Spleen (tissue), 7 donors: Measurements from ENCODE around the gene SASH3.

Experiments
- CTCF ChIP-seq, 11 experiments: fragments of 200-600 bp in 7 of 11; fragments of 450-650 bp in 4 of 11; sonication (generic) in 4 of 11; IDR thresholded peaks in 8 of 11; conservative IDR thresholded peaks in 3 of 11; 1 replicate in 7 of 11; 2 replicates in 4 of 11; pipeline versions ENCODE4 v1.4.0 to v1.8.0; 2016 to 2021; ENCODE audit warnings: antibody characterized with exemption in 11 of 11, inconsistent platforms in 4 of 11, mild to moderate bottlenecking in 1 of 11
- POLR2AphosphoS5 ChIP-seq, 3 donors: sonication (generic); formaldehyde crosslinking; IDR thresholded peaks; one replicate each; pipeline ENCODE4 v1.5.1; 2017; ENCODE audit warnings: antibody characterized with exemption in 3 of 3
- donor health status: DM: no; HTN: no; CAD: no; lungs with moderate emphysema.
- donor health status: DM: no; HTN: no; CAD: no.
- donor health status: DM: no; HTN: no; CAD: no.

DNA sequence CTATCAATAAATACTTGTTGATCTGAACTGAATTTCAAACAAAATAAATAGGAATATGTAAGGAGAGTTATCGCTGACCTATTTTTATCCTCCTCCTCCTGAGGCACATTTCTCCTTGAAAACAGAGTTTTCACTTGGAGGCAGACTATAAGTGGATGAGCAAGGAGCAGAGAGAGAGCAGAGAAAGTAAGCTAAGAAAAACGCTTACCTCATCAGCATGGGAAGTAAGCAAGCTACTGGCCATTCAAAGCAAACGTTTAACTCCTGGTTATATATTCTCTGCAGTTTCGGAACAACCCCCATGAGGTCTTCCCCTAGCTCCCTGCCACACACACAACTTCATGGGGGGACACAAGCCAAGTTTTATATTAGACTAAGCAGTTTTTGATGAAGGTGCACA is 50.7 kb downstream of the SASH3 start:
- no peak for TF ChIP-seq CTCF (IDR thresholded peaks at IDR 0.05 in 8 of 11, conservative IDR thresholded peaks at IDR 0.05 in 3 of 11)
- TF ChIP-seq POLR2AphosphoS5 (IDR thresholded peaks at IDR 0.05) = no peak
